ENCODE measurements around the gene KCTD4. TPM values are rescaled to one million over a fixed set of nuclear protein-coding genes. Genes with fewer than 3 reads are reported as not detected.

KCTD4 gene
- total RNA-seq, 2 experiments from 2014 or later, result not detected

- no peak overlapping the region for H3K4me3 Mint-ChIP-seq
- H3K27me3 Mint-ChIP-seq, result no peaks in the 10 kb centered on the region
- no peaks in the 10 kb centered on the region for H3K4me1 Mint-ChIP-seq
- H3K36me3 Mint-ChIP-seq (ENCODE audit: low read depth), result peaks cover 8% of the 10 kb centered on the region
- no peak overlapping the region for H3K27ac Mint-ChIP-seq
- ChIA-PET POLR2A (interaction anchor here (0.5 kb wide), 1 partner anchor 180 kb away, joined by 3 read pairs; no protein-coding TSS in a partner anchor), CTCF (no interaction called here)
- no peak for DNase-seq
- H3K9me3 Mint-ChIP-seq, result no peaks in the 10 kb centered on the region
These were observed 24.5 kb upstream of the KCTD4 start for GRCh38 chr13:45225370-45225769.

DNA sequence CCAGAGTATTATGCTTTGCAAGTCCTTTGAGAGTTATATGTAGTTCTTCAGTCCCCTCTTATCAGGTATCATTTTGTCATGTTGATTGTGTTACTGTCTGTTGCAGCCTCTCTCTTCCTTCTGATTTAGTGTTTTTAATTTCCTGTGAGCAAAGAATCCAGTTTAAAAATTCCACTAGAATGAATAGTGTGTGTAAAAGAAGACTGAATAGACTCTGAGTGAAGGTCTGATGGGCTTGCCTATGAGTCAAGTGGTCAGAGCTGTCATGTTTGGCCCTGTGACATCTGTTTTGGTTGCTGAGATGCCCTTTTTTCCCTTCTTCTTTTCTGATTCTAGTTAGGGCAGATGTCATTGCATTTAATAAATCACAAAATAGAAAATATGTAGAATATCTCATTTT is 23.3 kb upstream of the KCTD4 start:
- Mint-ChIP-seq H3K4me3 (no peak overlapping the region), H3K27ac (no peak overlapping the region), H3K27me3 (no peaks in the 10 kb centered on the region), H3K4me1 (no peaks in the 10 kb centered on the region), H3K36me3 (ENCODE audit: low read depth) (peaks cover 8% of the 10 kb centered on the region), H3K9me3 (no peaks in the 10 kb centered on the region)
- ChIA-PET POLR2A (no interaction called here), CTCF (no interaction called here)
- no peak for DNase-seq

DNA sequence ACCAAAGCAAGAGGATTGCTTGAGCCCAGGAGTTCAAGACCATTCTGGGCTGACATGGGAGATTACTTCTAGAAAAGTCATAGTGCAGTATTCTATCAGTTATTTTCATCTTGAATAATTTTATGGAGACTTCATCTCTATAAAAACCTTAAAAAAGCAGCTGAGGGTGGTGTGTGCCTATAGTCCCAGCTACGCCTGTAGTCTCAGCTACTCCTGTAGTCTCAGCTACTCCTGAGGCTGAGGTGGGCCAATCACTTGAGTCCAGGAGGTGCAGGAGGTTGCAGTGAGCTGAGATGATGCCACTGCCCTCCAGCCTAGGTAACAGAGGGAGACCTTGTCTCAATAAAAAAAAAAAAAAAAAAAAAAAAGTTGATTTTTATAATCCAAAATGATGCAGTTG is 22.1 kb upstream of the KCTD4 start:
- no peaks in the 10 kb centered on the region for H3K4me1 Mint-ChIP-seq
- H3K9me3 Mint-ChIP-seq, result no peaks in the 10 kb centered on the region
- CTCF ChIA-PET, result no interaction called here
- H3K4me3 Mint-ChIP-seq, result no peak overlapping the region
- no peak for DNase-seq
- no peaks in the 10 kb centered on the region for H3K27me3 Mint-ChIP-seq
- no peak overlapping the region for H3K27ac Mint-ChIP-seq
- POLR2A ChIA-PET, result no interaction called here
- peaks cover 3% of the 10 kb centered on the region for H3K36me3 Mint-ChIP-seq (ENCODE audit: low read depth)

DNA sequence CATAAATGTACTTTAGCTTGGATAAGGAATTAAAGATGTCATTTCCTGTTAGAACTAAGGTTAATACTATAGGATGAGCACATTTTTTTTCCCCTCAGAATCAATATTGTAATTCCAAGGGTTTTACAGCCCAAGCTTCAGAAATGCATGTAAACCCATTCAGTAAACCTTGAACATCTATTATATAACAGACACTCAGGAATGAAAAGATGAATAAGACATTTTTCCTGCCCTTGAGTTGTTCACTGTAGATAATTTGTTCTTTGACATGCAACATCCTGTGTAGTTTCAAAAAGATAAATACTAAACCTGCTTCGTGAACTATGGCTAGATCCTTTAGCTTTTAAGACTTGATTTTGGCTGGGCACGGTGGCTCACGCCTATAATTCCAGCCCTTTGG is 21.7 kb upstream of the KCTD4 start:
- H3K9me3 Mint-ChIP-seq, result no peaks in the 10 kb centered on the region
- ChIA-PET POLR2A (no interaction called here), CTCF (no interaction called here)
- H3K27me3 Mint-ChIP-seq, result no peaks in the 10 kb centered on the region
- no peak for DNase-seq
- H3K36me3 Mint-ChIP-seq (ENCODE audit: low read depth), result peaks cover 5% of the 10 kb centered on the region
- no peak overlapping the region for H3K27ac Mint-ChIP-seq
- H3K4me1 Mint-ChIP-seq, result no peaks in the 10 kb centered on the region
- no peak overlapping the region for H3K4me3 Mint-ChIP-seq

DNA sequence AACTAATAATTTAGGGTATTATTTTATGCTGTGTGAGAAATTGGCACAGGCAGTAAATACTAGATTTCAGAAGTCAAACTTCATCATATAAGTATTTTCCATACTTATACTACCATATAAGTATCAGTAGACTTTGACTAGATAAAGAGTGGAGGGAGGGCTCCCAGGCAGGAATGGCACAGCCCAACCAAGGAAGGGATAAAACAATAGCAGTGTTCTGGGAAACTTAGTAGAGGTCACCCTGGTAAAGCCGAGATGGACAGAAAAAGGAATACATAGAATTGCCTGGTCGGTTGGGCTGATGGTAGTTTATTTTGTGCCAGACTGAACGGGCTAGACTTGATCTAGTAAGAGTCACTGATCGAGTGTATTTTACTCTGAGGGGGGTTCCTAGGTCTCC is 19.6 kb upstream of the KCTD4 start:
- H3K27me3 Mint-ChIP-seq, result no peaks in the 10 kb centered on the region
- POLR2A ChIA-PET, result no interaction called here
- DNase-seq, result no peak
- no peak overlapping the region for H3K4me3 Mint-ChIP-seq
- no peak overlapping the region for H3K27ac Mint-ChIP-seq
- H3K9me3 Mint-ChIP-seq, result no peaks in the 10 kb centered on the region
- no peaks in the 10 kb centered on the region for H3K4me1 Mint-ChIP-seq
- H3K36me3 Mint-ChIP-seq (ENCODE audit: low read depth), result peaks cover 6% of the 10 kb centered on the region
- CTCF ChIA-PET, result no interaction called here

GRCh38 chr13:45219938-45220375 is 19.1 kb upstream of the KCTD4 start:
- CTCF ChIA-PET, result no interaction called here
- no peak for DNase-seq
- POLR2A ChIA-PET, result no interaction called here
- no peak overlapping the region for H3K4me3 Mint-ChIP-seq
- H3K4me1 Mint-ChIP-seq, result no peaks in the 10 kb centered on the region
- H3K27me3 Mint-ChIP-seq, result no peaks in the 10 kb centered on the region
- no peak overlapping the region for H3K27ac Mint-ChIP-seq
- no peaks in the 10 kb centered on the region for H3K9me3 Mint-ChIP-seq
- H3K36me3 Mint-ChIP-seq (ENCODE audit: low read depth), result peaks cover 6% of the 10 kb centered on the region

- Mint-ChIP-seq H3K4me3 (no peak overlapping the region), H3K27me3 (no peaks in the 10 kb centered on the region), H3K4me1 (no peaks in the 10 kb centered on the region), H3K27ac (no peak overlapping the region), H3K36me3 (ENCODE audit: low read depth) (peaks cover 6% of the 10 kb centered on the region), H3K9me3 (no peaks in the 10 kb centered on the region)
- CTCF ChIA-PET, result no interaction called here
- POLR2A ChIA-PET, result no interaction called here
- DNase-seq, result no peak
These were observed 18.5 kb upstream of the KCTD4 start for GRCh38 chr13:45219123-45219891.

DNA sequence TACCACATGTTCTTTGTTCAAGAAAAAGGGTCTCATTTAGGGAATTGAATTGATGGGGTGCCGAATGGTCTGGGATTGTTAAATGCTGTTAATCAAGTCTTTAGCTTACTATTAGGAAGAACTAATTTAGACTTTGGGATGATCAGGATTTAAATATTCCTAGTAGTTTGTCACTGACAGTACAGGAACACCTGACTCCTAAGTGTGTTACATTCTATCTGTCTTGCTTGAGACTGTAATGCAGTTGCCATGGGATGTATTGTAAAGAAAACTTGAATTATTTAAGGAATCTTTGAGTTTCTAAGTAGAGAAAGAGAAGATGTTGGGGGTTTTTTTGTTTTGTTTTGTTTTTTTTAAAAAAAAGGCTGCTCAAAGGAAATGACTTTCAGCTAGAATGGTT is 17.8 kb upstream of the KCTD4 start:
- Mint-ChIP-seq H3K4me3 (no peak overlapping the region), H3K27ac (no peak overlapping the region), H3K9me3 (no peaks in the 10 kb centered on the region), H3K4me1 (no peaks in the 10 kb centered on the region), H3K27me3 (no peaks in the 10 kb centered on the region), H3K36me3 (ENCODE audit: low read depth) (peaks cover 6% of the 10 kb centered on the region)
- no peak for DNase-seq
- POLR2A ChIA-PET, result no interaction called here
- CTCF ChIA-PET, result no interaction called here

DNA sequence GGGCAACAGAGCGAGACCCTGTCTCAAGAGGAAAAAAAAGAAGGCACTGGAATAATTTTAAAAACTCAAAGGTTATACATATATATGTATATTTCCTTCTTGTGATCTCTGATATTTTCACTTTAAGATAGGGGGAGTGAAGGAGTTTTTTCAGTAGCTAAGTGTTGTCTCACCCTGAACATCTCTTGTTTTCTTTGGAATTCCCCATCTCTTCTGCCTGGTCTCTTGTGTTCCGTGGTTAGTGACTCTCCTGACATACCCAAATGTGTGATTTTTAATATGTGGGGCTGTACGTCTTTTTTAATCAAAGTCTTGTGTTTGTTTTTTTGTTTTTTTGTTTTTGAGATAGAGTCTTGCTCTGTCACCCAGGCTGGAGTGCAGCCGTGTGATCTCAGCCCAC is 15.3 kb upstream of the KCTD4 start:
- ChIA-PET POLR2A (no interaction called here), CTCF (no interaction called here)

GRCh38 chr13:45215392-45216077 is 14.7 kb upstream of the KCTD4 start:
- CTCF ChIA-PET, result no interaction called here
- peaks cover 11% of the 10 kb centered on the region for H3K36me3 Mint-ChIP-seq (ENCODE audit: low read depth)
- H3K4me3 Mint-ChIP-seq, result no peak overlapping the region
- no peaks in the 10 kb centered on the region for H3K9me3 Mint-ChIP-seq
- H3K4me1 Mint-ChIP-seq, result no peaks in the 10 kb centered on the region
- no peak overlapping the region for H3K27ac Mint-ChIP-seq
- no peak for DNase-seq
- POLR2A ChIA-PET, result no interaction called here
- H3K27me3 Mint-ChIP-seq, result no peaks in the 10 kb centered on the region

More for the DNA sequence above, 15.3 kb upstream of the KCTD4 start:
- Mint-ChIP-seq H3K27ac (no peak overlapping the region), H3K9me3 (no peaks in the 10 kb centered on the region), H3K4me3 (no peak overlapping the region), H3K4me1 (no peaks in the 10 kb centered on the region), H3K36me3 (ENCODE audit: low read depth) (peaks cover 6% of the 10 kb centered on the region), H3K27me3 (no peaks in the 10 kb centered on the region)
- DNase-seq, result no peak

DNA sequence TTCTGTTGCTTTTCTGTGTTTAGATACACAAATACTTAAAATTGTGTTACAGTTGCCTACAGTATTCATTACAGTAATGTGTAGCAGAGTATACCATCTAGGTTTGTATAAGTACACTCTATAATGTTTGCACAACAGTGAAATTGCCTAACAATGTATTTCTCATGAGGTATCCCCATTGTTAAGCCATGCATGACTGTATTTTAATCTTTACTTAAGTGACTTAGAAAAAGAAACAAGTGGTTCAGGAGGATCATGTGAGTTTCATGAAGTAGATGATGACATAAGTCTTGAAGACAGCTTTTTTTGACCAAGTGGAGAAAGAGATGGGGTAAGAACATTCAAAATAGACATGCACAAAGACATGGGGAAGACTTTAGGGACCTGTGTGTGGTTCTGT is 8.4 kb upstream of the KCTD4 start:
- H3K36me3 Mint-ChIP-seq (ENCODE audit: low read depth), result peaks cover 25% of the 10 kb centered on the region
- ChIA-PET CTCF (no interaction called here), POLR2A (no interaction called here)
- peaks cover 4% of the 10 kb centered on the region for H3K4me1 Mint-ChIP-seq
- DNase-seq, result no peak
- H3K27ac Mint-ChIP-seq, result no peak overlapping the region
- H3K4me3 Mint-ChIP-seq, result no peak overlapping the region
- H3K9me3 Mint-ChIP-seq, result no peaks in the 10 kb centered on the region
- H3K27me3 Mint-ChIP-seq, result no peaks in the 10 kb centered on the region

DNA sequence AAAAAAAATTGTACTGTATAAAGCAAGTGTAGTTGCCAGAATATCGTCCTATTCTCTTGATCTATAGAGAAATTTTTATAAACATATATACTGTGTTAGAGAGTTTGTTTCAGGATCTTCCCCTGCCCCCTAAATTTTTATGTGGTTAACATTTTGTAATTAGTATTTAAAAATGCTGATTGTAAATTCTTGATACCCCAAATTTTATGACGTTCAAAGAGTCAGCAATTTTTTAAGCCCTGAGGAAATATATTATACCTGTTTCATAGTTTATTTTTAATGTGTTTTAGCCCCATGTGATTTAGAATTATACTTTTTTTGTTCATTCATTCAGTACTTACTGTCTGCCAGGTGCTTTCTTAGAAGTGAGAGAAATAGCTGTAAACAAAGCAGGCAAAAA is 7.3 kb upstream of the KCTD4 start:
- Mint-ChIP-seq H3K4me3 (no peak overlapping the region), H3K27me3 (no peaks in the 10 kb centered on the region), H3K27ac (no peak overlapping the region), H3K9me3 (no peaks in the 10 kb centered on the region), H3K36me3 (ENCODE audit: low read depth) (peaks cover 25% of the 10 kb centered on the region), H3K4me1 (peaks cover 4% of the 10 kb centered on the region)
- POLR2A ChIA-PET, result no interaction called here
- CTCF ChIA-PET, result no interaction called here
- DNase-seq, result no peak

DNA sequence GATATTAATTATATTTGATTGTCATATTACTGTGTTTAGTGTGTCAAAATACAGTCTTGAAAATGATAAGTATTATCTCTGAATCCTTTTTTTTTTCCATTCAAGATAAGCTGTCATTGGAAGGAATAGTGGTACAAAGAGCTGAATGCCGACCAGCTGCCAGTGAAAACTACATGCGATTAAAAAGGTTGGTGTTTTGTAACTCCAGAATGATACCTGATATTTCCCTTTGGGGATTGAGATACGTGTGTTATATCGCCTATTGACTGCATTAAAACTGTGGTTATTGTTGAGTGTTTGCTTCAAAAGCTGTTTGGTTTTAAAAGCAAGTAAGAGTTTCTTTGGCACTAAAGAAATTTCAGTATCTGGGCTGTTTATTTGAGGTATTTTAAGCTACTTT is 6.5 kb upstream of the KCTD4 start:
- Mint-ChIP-seq H3K27me3 (no peaks in the 10 kb centered on the region), H3K36me3 (ENCODE audit: low read depth) (peaks cover 26% of the 10 kb centered on the region), H3K27ac (no peak overlapping the region), H3K4me1 (peaks cover 4% of the 10 kb centered on the region), H3K4me3 (no peak overlapping the region), H3K9me3 (no peaks in the 10 kb centered on the region)
- POLR2A ChIA-PET, result no interaction called here
- no peak for DNase-seq
- CTCF ChIA-PET, result no interaction called here

DNA sequence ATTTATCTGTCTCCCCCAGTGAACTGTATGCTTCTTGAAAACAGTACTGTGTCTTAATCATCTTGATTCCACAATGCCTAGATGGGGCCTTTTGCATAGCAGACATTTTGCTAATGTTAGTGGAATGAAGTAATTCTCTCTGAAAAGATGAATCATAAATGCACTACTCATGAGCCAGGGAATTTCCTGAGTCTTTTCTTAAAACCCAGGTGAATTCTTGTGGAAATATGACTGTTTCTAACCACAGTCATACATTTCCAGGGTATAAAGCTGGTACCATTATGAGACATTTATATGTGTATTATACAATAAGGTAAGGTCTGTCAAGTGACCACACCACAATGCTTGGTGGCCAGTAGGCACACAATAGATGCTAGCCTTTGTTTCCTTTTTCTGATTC is 5.5 kb upstream of the KCTD4 start:
- H3K27ac Mint-ChIP-seq, result no peak overlapping the region
- H3K36me3 Mint-ChIP-seq (ENCODE audit: low read depth), result peaks cover 35% of the 10 kb centered on the region
- H3K4me1 Mint-ChIP-seq, result peaks cover 4% of the 10 kb centered on the region
- H3K9me3 Mint-ChIP-seq, result no peaks in the 10 kb centered on the region
- no peaks in the 10 kb centered on the region for H3K27me3 Mint-ChIP-seq
- ChIA-PET CTCF (interaction anchor here (1.3 kb wide), 1 partner anchor 27 kb away, joined by 5 read pairs; no protein-coding TSS in a partner anchor), POLR2A (no interaction called here)
- DNase-seq, result no peak
- no peak overlapping the region for H3K4me3 Mint-ChIP-seq

All from activated CD4-positive, alpha-beta memory T cell treated with anti-CD3 and anti-CD28 coated beads, Interleukin-2, amount 10 ng/mL, durations not matched to agents 7 days and 5 days (primary cell).